HL-60 (cell line): ENCODE measurements around the gene NT5E.

Experiments used
- CTCF ChIP-seq: IDR thresholded peaks from one replicate; pipeline ENCODE4 v1.5.1; 2011; ENCODE audit warnings: low read length, control low read depth, inconsistent platforms; ENCODE audit not compliant: insufficient read depth
- GABPA ChIP-seq: IDR thresholded peaks from 2 replicates; pipeline ENCODE4 v1.6.1; 2012; ENCODE audit warnings: low read depth
- REST ChIP-seq: IDR thresholded peaks from 2 replicates; pipeline ENCODE4 v1.6.1; 2012; ENCODE audit warnings: low read depth; ENCODE audit not compliant: insufficient replicate concordance

GRCh38 chr6:85451565-85452306 lies 1.9 kb downstream of the NT5E start:
- TF ChIP-seq CTCF (no peak), REST (no peak), GABPA (no peak)
